Globus pallidus (tissue), 1 donor: Measurements from ENCODE around the gene ATP8A1.

Source experiments
- DNase-seq: peaks from one replicate; pipeline ENCODE4 v3.0.0-alpha.2; 2015; ENCODE audit warnings: low spot score

ATP8A1 gene

DNA sequence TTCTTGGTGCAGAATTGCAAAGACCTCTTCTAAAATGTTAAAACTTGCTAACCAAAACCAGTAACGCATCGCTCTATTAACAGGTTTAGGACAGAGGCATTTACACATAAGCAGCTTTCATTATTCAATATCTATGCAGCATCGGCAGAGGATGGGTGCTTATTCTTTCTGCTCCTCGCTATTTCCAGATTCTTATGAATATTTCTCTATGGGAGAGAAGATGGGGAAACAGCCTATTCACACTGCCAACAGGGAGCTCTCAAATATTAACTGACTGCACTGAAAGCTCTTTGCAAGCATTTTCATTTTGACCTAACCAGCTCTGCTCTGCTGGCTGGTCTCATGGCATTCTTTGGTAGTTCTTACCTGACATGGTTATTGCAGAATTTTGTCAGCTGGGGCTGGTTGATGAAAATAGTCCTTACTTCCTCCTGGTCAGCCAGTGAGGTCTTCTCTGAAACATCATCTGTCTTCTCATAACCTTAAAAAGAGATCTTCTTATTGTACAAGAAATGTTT is 30.2 kb downstream of the ATP8A1 start:
- no peak for DNase-seq

DNA sequence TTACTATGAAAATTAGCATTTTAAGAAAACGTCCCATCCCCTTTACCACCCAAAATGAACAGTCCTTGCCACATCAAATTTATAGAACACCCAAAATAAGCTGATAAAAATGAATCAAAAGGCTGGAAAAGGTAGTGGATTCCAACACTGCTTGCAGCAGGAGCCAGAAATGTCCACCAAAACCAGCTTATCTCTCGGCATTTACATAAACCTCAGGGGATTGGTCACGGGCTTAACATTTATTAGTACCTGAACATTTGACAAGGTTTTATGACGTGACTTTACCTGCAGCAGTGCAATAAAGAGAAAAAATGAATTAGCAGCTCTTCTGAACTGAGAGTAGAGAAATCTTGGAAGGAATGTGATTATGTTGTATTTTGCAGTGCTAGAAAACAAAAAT is 31.6 kb downstream of the ATP8A1 start:
- no peak for DNase-seq

DNA sequence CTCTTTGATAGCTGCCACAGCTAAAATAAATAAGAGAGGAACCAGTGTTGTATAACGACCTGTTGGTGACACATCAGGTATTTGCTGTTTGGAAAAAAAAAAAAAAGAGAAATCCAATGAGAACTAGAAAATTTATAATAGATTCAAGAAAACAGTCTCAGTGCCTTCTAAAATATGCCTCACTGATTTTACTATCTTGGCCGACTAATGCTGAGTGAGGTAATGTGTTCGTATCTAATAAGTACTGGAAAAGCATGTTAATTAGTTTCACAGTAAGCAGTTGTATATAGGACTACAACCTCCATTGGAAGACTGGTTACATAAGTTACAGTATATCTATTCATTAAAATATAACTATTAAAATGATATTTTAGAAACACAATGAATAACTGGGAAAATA is 32.4 kb downstream of the ATP8A1 start:
- DNase-seq, result no peak

DNA sequence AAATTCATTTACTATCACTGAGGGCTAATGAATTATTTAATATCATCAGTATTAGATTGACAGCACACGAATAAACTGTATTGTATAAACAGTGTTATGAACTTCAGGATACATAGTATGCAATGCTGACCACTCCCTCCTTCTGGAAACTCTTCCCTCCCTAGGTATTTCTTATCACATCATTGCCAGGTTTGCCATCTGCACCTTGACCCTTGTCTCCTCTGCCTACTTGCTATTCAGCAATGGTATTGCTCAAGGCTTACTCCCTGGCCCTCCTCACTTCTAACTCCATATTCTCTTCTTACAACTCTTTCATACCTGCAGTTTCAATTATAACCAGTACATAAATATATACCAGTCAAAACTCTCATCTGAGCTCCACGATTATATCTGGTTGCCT is 38.9 kb downstream of the ATP8A1 start:
- DNase-seq, result no peak

DNA sequence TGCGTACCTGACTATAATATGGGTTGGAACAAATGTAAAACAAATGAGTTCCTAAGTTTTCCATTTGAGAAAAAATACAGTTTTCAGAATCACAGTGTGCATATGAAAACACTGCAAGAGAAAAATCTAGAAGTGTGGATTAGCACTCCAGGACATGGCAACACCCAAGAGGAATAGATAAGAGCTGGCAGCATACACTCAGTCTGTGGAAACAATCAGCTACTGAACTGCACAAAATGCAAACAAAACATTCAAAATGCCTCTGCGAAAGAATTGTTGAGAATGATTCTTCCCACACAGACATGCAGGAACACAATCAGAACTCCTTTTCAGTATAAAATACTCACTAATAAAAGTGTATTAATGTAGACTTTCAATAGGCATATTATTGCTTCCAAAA is 39.9 kb downstream of the ATP8A1 start:
- DNase-seq, result peak; percentile 77

DNA sequence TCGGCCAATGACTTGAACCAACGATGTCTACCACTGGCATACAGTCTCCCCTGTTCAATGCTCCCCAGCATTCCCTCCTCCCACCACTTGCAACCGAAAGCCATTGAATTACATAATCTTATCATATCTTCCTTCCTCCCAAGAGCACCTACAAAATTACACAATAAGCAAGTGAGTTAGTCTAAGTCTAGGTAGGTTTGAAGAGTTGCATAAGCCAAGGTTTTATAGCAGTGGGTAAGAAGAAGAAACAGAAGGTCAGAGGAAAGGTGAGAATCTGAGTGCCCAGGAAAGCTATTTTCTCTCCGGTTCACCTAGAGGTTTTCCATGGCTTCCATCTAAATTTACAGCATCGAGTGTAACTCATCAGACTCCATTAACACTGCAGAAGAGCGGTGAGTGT is 40.3 kb downstream of the ATP8A1 start:
- DNase-seq, result no peak

DNA sequence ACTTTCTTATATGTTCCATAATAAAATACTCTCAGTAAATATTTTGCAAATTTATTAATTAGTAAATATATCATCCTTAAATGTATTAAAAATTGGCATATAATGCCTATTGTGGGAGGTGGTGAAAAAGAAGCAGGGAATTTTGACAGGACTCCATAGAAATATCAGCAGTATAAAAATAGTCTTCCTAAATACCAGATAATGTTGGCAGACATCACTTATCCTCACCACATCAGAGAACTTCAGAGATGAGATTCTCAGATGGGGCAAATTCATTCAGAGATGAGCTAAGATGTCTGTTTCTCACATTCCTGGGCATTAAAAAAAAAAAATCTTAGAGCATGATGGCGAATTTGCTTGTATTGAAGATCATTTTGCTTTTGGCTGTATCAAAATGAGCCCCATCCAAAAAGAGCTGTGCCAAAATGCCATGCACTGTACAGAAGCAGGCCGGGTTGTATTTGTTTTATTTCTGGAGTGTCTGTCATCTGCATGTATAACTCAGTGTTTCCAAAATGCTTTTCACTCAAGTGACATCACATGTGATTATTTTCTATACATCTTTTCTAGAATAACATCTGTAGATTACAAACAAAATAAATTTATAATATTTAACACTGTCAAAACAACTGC is 41.7 kb downstream of the ATP8A1 start:
- no peak for DNase-seq

DNA sequence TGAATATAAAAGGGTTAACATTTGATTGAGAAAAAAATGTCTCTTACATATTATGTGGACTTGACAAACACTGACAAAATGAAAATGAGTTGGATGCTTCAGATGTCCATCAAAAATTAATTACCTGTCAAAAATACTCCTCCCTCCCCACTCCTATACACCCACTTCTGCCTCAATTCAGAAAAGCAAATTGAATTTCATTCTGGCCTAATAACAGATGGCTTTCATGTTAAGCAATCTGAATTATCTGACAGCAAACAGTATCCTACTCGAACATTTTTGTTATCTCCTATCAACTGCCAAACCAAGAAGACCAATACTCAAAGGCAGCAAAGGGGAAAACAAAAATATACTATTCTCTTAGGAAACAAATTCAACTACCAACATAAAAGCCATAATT is 44.0 kb downstream of the ATP8A1 start:
- no peak for DNase-seq

DNA sequence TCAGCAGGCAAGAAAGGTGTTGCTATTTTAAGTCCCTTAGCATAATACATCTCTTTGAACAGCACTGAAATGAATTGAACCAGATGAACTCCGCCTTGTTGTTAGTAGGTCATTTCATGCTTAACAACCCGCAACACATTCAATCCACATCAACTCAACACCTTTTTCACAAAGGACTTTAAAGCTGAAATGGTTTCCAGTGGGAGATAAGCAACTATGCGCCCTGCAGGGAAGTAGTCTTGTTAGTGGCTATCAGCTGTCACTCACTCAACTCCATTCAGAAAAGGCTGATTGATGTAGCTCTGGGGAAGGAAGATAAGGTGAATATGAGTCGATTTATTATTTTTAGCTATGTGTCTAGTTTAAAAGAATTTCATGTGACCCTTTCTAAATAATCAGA is 46.0 kb downstream of the ATP8A1 start:
- DNase-seq, result no peak

DNA sequence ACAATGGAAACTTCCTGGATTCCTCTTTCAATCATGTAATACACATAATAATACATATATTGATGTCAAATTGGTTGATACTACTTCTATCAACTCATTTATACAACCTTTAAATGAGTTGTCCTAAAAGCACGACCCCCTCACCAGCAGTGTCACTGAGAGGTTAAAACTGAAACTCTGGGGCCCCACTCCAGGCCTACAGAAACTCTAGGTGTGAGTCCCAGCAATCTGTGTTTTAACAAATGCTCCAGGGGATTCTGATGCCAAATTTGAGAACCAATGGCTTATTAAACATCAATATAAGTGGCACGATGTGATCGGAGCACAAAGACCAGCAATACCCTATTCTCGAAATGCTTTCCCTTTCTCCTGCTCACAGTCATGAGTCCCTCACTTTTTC is 47.9 kb downstream of the ATP8A1 start:
- no peak for DNase-seq

DNA sequence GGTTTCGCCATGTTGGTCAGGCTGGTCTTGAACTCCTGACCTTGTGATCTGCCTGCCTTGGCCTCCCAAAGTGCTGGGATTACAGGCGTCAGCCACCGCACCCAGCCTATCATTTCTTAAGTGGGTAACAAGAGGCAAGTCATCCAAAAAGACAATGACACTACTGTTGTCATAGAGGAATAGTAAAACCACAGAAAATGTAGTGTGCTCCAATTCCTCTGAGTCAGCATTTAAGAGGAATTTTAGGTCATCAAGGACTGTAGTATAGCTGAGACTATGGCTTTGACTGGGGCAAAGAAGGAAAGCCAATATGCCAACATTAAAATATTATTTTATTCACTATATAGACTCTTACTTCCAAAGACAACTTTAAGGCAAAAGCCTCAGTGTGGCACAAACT is 48.4 kb downstream of the ATP8A1 start:
- no peak for DNase-seq

DNA sequence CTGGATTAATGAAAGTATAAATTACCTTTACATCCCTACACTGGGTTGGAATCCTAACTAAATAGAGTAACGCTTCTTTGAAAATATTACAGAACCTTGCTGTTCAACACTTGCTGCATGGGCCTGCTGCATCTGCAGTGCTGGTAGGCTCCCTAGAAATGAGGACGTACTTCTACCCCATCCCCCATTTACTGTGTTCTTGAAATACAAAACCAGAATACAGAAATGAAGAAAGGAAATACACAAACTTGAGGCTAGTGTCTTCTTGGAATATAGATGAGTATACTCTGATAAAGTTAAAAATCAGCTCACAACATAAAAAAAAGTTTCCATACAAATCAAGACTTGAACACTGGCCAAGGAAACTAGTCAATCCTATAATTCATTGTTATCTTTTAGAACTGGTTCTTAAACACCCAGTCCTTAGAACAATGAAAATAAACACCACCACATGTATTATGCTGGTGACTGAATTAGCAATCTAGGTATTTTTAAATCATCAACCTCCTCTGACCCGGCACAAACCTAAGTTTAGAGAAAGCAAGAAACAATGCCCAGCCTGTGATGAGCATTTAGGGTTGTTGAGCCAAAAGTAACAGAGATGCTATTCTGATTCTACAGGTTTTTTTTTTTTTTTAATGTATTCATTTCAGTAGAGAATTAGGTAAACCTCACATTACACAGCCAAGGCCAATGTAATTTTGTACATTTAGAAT is 49.7 kb downstream of the ATP8A1 start:
- DNase-seq, result no peak

DNA sequence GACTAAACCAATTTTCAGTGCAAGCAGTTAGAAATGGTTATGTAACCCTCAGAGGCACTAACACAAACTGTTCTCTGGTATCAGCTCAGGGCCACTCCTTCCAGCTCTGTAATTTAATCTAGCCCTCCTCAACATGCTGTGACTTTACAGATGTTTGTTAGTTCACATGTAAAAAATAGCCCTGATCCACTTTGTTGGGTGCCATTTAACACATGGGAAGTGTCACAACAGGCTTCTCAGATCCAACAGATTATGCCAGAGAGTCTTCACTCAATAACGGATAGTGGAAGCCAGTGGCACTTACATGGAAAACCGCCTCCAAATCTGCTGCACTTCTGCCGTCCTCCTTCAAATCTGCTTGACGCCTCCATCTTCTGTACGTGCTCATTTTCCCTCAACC is 51.6 kb downstream of the ATP8A1 start:
- DNase-seq, result no peak

DNA sequence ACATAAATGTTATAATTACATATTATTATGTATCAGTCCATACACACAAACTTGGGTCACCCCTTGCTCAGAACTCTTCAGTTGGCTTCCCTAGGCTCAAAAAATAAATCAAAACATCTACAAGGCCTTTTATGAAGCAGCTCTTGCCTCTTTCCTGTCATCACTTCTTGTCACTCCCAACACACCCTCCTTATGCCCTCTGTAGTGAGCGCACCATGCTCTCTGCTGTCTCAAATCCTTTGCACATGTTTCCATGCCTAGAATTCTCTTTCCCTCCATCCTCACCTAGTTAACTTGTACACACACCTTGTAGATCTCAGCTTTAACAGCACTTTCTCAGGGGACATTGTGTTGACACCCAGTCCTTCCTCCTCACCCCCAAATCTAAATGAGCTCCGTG is 53.0 kb downstream of the ATP8A1 start:
- no peak for DNase-seq

DNA sequence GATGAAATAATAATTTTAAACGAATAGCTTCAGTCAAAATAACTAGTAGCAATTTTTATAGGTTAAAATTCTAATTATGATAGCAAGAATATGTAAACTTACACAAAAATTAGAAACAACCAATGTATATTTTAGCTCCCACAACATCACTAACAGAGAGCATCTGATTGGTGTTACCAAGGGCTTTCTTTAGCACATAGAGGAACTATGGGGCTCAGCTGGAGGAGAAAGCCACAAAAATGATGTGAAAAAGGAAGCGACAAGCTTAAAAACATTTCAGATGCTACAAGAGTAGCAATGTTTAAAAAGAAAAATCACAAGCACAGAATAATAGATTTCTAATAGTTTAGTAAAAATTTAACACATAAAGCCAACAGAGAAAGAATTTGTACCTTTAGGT is 56.3 kb downstream of the ATP8A1 start:
- DNase-seq, result no peak

DNA sequence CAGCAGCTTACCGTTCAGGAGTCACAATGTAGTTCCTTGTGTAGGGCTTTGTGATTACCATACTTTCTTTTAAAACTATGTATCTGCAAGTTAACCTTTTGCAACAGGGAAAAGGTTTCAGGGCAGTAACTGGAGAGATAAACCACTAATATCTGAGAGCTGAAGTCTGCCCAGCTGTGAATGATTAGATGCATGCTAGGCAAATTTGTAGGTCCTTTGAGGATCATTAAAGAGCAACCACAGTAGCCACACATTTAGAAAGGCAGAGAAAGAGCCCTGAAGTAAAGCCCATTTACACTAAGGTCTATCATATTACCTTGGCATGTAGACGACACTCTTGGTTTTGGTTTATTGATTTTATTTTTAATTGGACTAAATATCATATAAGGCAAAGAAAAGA is 60.0 kb downstream of the ATP8A1 start:
- DNase-seq, result no peak

DNA sequence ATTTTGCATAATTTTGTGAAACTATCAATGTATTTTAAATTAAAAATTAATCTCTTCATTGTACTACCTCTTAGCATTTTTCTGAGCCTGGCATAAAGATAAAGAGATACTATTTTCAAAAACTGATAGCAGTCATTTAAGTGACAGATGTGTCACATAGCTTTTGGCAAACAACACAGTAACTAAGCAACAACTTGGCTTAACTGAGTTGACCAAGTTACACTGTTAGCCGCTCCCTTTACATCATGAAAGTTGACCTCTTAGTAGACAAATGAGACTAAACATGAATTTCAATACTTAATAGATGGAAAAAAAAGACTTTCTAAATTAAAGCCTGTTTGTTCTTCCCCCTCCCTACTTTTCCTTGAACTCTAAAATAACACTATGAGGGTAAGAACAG is 62.0 kb downstream of the ATP8A1 start:
- no peak for DNase-seq

DNA sequence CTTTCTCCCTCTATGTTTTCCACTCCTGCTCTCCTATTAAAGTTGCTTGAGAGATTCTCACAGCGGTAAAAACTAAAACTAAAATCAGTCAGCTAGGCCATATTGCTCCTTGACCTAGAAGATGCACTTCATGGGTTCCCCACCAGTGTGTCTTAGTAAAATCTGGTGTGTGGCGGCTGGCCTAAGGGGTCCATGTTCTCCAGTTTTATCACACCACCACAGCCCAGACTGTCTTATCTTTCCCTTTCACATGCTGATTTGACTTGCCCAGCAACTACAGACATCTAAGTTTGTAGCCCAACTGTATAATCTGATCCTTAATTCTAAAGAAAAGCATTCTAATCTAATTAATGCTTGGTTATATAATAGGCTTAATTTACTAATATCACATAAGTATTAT is 68.0 kb downstream of the ATP8A1 start:
- no peak for DNase-seq

DNA sequence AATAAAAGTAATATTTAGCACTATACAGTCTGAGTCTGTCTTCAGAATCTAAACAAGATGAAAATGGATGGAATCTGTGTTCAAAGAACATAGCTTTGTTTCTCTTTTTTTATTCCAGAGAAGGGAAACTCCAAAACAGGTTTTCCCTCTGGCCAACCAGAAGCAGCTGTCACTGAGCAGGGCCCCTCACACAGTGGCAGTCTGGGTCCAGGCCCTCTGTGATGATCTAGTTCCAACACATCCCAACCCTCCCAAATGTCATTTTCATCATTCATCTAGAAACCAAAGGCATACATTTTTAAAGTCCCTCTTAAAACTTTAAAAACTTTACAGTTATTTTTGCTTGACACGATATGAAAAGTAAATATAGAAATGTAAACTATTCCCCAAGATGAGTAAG is 70.1 kb downstream of the ATP8A1 start:
- no peak for DNase-seq

DNA sequence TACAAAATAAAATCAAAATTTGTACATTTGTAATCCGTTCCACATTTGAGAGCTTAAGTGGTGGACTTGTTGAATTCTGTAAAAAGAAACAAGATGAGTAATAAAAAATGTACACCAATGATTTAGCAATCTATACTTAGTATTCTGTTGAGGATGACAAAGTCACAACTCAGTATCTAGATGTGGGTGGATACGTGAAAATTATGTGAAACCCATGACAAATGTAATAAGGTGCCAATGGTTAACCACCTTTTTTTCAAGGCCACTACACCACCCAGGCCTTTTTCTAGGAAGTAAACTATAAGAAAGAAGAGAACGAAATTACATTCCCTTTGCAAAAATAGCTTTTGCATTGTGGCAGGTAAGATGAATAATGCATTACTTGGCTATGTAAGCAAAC is 77.0 kb downstream of the ATP8A1 start:
- DNase-seq, result no peak

DNA sequence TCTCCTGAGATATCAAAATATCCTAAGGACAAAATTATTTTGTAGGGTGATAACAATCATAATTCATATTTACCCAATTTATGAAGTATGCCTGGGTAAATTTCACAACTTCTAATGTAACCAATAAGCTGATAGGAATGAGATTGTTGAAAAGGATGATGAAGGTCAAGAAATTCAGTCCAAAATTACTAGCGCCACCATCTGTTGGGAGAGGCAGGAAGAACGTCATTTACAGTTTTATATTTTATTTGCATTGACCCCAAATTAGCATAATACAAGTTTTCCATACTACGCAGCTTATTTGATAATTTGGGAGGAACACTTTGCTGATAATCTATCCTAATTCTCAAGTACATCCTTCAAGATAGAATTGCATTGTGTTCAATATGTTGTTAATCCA is 78.7 kb downstream of the ATP8A1 start:
- DNase-seq, result no peak

DNA sequence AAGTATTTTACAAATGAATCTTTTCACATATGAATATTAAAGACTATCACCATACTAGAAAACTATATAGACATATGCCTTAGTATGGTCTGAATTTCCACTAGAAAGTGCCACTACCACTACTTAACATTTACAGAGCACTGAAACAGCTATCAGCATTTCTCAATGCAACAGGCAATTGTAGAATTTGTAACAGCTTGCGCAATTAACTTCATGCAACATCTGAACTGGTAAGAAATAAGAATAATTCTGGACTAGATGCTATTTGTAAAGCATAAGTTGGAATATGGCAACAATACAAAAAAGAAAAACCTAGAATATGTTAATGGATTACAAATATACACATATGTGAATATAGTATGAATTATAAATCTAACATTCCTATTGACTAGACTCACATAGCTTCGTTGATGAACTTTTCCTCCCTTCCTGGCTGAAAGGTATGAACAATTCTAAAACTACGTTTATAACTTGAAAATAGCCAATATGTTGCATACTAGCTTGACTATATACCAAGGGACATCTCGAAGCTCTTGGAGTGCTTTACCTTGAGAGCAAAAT is 82.0 kb downstream of the ATP8A1 start:
- DNase-seq, result no peak

DNA sequence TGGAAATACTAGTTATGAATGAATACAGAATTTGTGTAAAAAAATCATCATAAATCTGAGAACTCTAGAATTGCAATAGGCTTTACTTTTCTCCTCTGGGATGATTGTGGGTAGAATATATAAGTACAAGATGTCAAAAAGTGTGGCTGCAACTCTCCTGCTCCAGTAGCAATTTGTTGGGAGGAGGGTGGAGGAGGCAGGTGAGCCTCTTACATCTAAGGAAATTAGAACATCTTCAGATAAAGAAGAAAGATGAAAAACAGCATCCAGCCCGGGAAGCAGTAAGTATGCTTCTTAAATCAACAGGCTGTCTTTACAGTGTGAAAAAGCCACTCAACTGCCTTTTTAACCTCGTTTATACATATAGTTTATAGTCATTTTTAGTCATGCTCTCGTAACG is 83.7 kb downstream of the ATP8A1 start:
- DNase-seq, result no peak

DNA sequence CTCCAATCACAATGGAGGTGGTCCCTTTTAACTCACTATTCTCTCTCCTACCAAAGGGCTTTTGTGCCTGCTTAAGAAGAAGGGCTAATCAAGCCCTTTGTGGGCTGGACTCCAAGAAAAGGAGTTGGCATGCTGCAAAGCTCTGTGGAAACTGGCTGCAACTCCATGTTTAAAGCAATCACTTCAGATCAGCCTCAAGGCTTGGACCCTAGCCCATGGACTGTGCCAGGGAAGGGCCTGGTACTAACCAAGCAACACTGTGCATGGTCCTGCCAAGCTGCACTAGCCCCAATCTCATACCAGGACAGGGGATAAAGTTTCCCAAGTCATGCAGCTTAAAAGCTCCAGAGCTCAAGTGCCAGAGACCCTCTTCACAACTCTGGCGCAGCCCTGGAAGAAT is 86.7 kb downstream of the ATP8A1 start:
- peak; percentile 93 for DNase-seq
